HEK293T (cell line): ENCODE data around the gene UBXN10.
A peak's percentile ranks its signal among the peaks of the same experiment; 100 is the strongest.

ENCODE experiments used
- CTCF ChIA-PET: fragments of 350-600 bp; formaldehyde crosslinking; extraction: SDS; loops from one replicate; lab custom pipeline; 2021; ENCODE audit warnings: antibody characterized with exemption, inconsistent platforms; lab: Yijun Ruan, JAX
- POLR2A ChIA-PET: fragments of 350-600 bp; formaldehyde crosslinking; extraction: SDS; loops from one replicate; lab custom pipeline; 2020; ENCODE audit warnings: antibody characterized with exemption, inconsistent platforms; lab: Yijun Ruan, JAX
- DNase-seq: peaks from one replicate; pipeline ENCODE4 v3.0.0; 2012; ENCODE audit warnings: mixed read lengths; ENCODE audit errors: extremely low spot score
- ARNT ChIP-seq: fragments of 450-650 bp; IDR thresholded peaks from 2 replicates; pipeline ENCODE4 v1.6.1; 2017; ENCODE audit warnings: mild to moderate bottlenecking
- BHLHE40 ChIP-seq: fragments of 450-650 bp; IDR thresholded peaks from 2 replicates; pipeline ENCODE4 v1.6.1; 2016; ENCODE audit warnings: mild to moderate bottlenecking, moderate library complexity, borderline replicate concordance
- CTBP1 ChIP-seq: fragments of 450-650 bp; IDR thresholded peaks from 2 replicates; pipeline ENCODE4 v1.6.1; 2016; ENCODE audit warnings: borderline replicate concordance
- ELF4 ChIP-seq: fragments of 450-650 bp; IDR thresholded peaks from 2 replicates; pipeline ENCODE4 v1.6.1; 2017; ENCODE audit warnings: antibody characterized with exemption
- FOXA1 ChIP-seq: fragments of 450-650 bp; IDR thresholded peaks from 2 replicates; pipeline ENCODE4 v1.6.1; 2016; ENCODE audit warnings: mild to moderate bottlenecking
- FOXK2 ChIP-seq: fragments of 450-650 bp; IDR thresholded peaks from 2 replicates; pipeline ENCODE4 v1.6.1; 2016; ENCODE audit warnings: mild to moderate bottlenecking
- FOXM1 ChIP-seq: fragments of 450-650 bp; IDR thresholded peaks from 2 replicates; pipeline ENCODE4 v1.6.1; 2017; ENCODE audit warnings: mild to moderate bottlenecking, borderline replicate concordance
- HDGF ChIP-seq: fragments of 450-650 bp; IDR thresholded peaks from 2 replicates; pipeline ENCODE4 v1.6.1; 2017; ENCODE audit warnings: antibody characterized with exemption, borderline replicate concordance
- L3MBTL2 ChIP-seq: fragments of 450-650 bp; conservative IDR thresholded peaks from 2 replicates; pipeline ENCODE4 v1.6.1; 2016; ENCODE audit warnings: mild to moderate bottlenecking
- LEF1 ChIP-seq: fragments of 450-650 bp; IDR thresholded peaks from 2 replicates; pipeline ENCODE4 v1.6.1; 2017; ENCODE audit warnings: mild to moderate bottlenecking, borderline replicate concordance
- NFRKB ChIP-seq: fragments of 450-650 bp; IDR thresholded peaks from 2 replicates; pipeline ENCODE4 v1.6.1; 2016; ENCODE audit warnings: mild to moderate bottlenecking, moderate library complexity
- SP1 ChIP-seq: fragments of 450-650 bp; IDR thresholded peaks from 2 replicates; pipeline ENCODE4 v1.6.1; 2017
- SUZ12 ChIP-seq: fragments of 450-650 bp; IDR thresholded peaks from 2 replicates; pipeline ENCODE4 v1.6.1; 2016; ENCODE audit warnings: mild to moderate bottlenecking
- TARDBP ChIP-seq: fragments of 450-650 bp; IDR thresholded peaks from 2 replicates; pipeline ENCODE4 v1.6.1; 2016
- ZNF384 ChIP-seq: fragments of 450-650 bp; IDR thresholded peaks from 2 replicates; pipeline ENCODE4 v1.6.1; 2016
- TF ChIP-seq, protein P1 (sequence below): fragments of 450-650 bp; IDR thresholded peaks from 2 replicates; pipeline ENCODE4 v1.6.1; 2016

The UBXN10 gene

DNA sequence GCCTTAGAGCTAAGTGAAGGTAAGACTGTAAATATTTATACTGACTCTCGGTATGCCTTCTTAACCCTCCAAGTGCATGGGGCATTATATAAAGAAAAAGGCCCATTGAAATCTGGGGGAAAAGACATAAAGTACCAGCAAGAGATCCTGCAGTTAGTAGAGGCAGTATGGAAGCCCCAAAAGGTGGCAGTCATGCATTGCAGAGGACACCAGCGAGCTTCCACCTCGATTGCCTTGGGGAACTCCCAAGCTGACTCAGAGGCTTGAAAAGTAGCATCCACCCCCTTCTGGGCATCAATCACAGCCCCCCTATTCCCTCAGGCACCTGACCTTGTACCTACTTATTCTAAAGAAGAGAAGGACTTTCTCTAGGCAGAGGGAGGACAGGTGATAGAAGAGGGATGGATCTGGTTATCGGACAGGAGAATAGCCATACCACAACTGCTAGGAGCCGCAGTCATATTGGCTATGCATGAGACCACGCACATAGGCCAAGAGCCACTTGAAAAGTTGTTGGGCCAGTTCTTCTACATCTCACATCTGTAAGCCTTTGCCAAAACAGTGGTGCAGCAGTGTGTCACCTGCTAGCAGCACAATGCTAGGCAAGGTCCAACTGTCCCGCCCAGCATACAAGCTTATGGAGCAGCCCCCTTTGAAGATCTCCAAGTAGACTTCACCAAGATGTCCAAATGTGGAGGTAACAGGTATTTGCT lies 27.4 kb upstream of the UBXN10 start:
- ChIA-PET POLR2A (no interaction called here), CTCF (interaction anchor here (0.7 kb wide), 1 partner anchor 184 kb away, joined by 3 read pairs; no protein-coding TSS in a partner anchor)
- DNase-seq: no peak
- TF ChIP-seq TARDBP (no peak), SP1 (no peak), FOXK2 (no peak), NFRKB (no peak), SUZ12 (no peak), L3MBTL2 (no peak), BHLHE40 (no peak), ELF4 (no peak), ZNF384 (no peak), FOXA1 (no peak), LEF1 (no peak), CTBP1 (no peak), HDGF (no peak), ARNT (no peak), FOXM1 (no peak)
- TF ChIP-seq, protein P1, sequence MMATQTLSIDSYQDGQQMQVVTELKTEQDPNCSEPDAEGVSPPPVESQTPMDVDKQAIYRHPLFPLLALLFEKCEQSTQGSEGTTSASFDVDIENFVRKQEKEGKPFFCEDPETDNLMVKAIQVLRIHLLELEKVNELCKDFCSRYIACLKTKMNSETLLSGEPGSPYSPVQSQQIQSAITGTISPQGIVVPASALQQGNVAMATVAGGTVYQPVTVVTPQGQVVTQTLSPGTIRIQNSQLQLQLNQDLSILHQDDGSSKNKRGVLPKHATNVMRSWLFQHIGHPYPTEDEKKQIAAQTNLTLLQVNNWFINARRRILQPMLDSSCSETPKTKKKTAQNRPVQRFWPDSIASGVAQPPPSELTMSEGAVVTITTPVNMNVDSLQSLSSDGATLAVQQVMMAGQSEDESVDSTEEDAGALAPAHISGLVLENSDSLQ: no peak

DNA sequence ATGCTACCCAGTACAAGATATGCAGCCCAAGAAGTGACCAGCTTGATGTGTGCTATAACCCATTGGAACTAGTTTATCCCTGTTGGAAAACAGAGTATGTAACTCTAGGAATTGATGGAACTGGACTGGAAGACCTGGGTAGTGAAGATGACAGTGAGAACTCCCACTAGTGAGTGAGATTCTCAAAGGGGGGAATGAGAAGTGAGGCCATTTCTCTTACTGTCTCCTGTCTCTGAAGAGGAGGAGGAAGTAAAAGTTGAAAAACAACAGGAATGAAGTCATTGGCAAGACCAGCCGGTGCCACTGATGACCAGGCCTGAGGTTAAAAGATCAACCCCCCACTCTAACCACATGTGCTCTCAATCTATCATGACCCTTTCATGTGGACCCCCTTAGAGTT lies 25.9 kb upstream of the UBXN10 start:
- ChIA-PET CTCF (no interaction called here), POLR2A (no interaction called here)
- no peak for DNase-seq
- TF ChIP-seq ELF4: no peak
- TF ChIP-seq TARDBP: no peak
- no peak for TF ChIP-seq ZNF384
- no peak for TF ChIP-seq L3MBTL2
- TF ChIP-seq FOXM1: no peak

DNA sequence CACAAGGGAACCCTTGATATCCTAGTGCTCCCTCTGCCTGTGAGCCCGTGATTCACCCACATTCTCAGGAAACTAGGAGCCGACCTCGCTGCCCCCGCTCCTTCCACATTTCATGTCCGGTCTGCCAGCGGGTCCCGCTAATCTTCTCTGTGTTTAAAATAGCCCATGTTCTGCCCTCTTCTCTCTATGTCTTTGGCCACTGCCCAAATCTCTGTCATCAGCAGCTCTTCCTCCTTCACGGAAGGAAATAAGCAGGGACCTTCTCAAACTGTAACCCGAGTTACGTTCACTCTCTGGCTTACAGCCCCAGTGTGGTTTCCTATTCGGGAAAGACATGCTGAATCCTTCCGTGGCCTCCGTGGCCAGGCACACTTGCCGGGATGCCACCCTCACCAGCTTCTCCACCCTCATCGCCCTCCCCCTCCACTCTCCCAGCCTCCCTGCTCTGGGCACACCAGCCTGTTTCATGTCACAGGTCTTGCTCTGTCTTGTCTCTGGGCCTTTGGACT lies 21.1 kb upstream of the UBXN10 start:
- POLR2A ChIA-PET: no interaction called here
- CTCF ChIA-PET: no interaction called here
- DNase-seq: no peak
- no peak for TF ChIP-seq NFRKB
- no peak for TF ChIP-seq CTBP1
- no peak for TF ChIP-seq FOXM1
- TF ChIP-seq LEF1: no peak
- no peak for TF ChIP-seq ARNT
- no peak for TF ChIP-seq ZNF384
- TF ChIP-seq TARDBP: no peak
- no peak for TF ChIP-seq SP1
- no peak for TF ChIP-seq SUZ12
- TF ChIP-seq, protein P1: no peak
- no peak for TF ChIP-seq FOXA1
- TF ChIP-seq FOXK2: no peak
- TF ChIP-seq L3MBTL2: no peak
- TF ChIP-seq HDGF: no peak
- no peak for TF ChIP-seq BHLHE40
- no peak for TF ChIP-seq ELF4

DNA sequence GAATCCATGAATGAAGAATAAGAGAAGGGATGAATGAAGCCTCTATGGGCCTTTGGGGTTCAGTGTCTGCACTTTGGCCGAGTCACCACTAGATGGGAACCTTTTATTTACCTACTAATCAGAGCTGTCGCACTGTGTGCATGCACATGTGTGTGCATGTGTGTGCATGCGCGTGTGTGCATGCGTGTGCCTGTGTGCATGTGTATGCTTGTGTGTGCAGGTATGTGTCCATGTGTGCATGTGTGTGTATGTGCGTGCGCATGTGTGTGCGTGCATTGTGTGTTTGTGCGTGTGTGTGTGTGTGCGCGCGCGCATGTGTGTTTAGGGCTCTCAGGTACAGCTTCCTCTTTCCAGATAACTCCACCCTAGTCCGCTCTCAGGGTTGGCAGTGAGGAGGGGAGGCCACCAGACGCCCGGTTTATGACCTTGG lies 20.4 kb upstream of the UBXN10 start:
- no peak for DNase-seq
- TF ChIP-seq HDGF: no peak
- no peak for TF ChIP-seq FOXA1
- TF ChIP-seq, protein P1: 0 out of 2 replicates have a peak, but pooled peaks have one; percentile 14
- CTCF ChIA-PET: interaction anchor here (0.6 to 1.1 kb wide), 2 partner anchors 28 to 31 kb away, joined by 3 read pairs; no protein-coding TSS in a partner anchor
- POLR2A ChIA-PET: no interaction called here

DNA sequence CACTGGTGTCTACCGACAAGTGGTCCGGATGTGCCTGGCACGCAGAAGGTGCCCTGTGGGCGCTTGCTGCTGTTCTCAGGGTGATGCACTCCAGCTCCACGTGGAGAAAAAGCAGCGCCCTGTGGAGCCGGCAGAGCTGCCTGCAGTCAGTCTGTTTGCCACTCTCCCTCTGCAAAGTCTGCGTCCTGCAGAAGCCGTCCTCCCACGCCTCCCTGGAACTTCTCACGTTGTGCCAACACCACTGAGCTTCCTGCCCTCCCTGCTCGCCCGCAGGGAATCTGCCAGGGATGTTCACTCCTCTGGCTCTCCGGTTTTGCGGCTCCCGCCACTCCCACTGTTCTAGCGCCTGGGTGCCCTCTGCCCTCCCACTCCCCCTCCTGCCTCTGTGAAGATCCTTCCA lies 19.8 kb upstream of the UBXN10 start:
- POLR2A ChIA-PET: no interaction called here
- no peak for TF ChIP-seq L3MBTL2
- CTCF ChIA-PET: interaction anchor here (0.6 to 1.1 kb wide), 2 partner anchors 28 to 30 kb away, joined by 3 read pairs; no protein-coding TSS in a partner anchor
- DNase-seq: no peak

DNA sequence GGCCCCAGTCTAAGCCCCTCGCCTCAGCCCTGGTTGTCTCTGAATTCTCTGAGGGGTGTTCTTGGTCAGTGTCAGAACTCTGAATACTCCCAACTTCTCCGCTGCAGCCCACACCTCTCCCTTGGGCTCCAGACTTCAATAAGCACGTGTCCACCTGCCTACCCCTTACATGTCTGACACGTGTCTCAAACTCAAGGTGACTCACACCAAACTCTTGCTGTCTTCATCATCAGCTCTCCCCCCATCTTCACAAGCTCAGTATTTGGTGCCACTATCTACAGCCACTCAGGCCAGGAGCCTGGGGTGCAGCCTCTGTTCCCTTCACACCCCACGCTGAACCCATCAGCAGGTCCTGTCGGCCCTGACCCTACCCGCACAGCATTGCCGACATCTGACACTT lies 18.8 kb upstream of the UBXN10 start:
- ChIA-PET CTCF (interaction anchor here (0.7 kb wide), 1 partner anchor 15 kb away, joined by 4 read pairs; no protein-coding TSS in a partner anchor), POLR2A (no interaction called here)
- no peak for DNase-seq
- TF ChIP-seq ZNF384 (no peak), ARNT (no peak), NFRKB (no peak), SP1 (no peak), SUZ12 (no peak), FOXM1 (no peak), HDGF (no peak), BHLHE40 (no peak), FOXK2 (no peak), LEF1 (no peak), FOXA1 (no peak)
